ENCODE measurements around the gene GRID1.

DNA sequence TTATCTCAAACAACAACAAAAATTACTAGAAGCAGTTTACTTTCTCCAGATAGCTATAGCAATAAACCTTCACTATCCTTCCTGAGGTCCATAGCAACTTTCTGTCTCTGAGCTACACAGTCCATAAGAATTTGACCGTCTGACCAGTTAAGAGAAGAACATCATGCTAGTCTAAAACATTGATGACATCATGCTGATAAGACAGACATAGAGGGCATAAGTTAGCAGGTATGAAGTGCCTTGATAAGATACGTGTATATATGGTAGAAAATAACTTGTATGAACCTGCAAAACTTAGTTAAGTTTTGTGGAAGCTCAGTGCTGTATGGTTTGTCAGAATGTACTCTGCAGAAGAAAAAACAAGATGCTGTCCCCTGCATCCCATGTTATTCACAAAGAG is 353.0 kb downstream of the GRID1 start:
- no peak for TF ChIP-seq TGIF2 (CRISPR knock-in tag; IDR thresholded peaks at IDR 0.05)
- TF ChIP-seq ARHGAP35 (IDR thresholded peaks at IDR 0.05; ENCODE audit: partially characterized antibody), result no peak
- TF ChIP-seq CTCF (IDR thresholded peaks at IDR 0.05 in 2 of 3, conservative IDR thresholded peaks at IDR 0.05 in 1 of 3; ENCODE audit: insufficient read depth in 2 of 3, low read depth in 1 of 3, low read length in 3 of 3), result no peak
- no peak for TF ChIP-seq ZNF212 (CRISPR knock-in tag; IDR thresholded peaks at IDR 0.05)
